HEK293 (cell line): Measurements from ENCODE around the gene SH2B3.

Experiments used
- CTCF ChIA-PET: fragments of 350-600 bp; formaldehyde crosslinking; extraction: SDS; loops from one replicate; lab custom pipeline; 2021; ENCODE audit warnings: antibody characterized with exemption; lab: Yijun Ruan, JAX
- POLR2A ChIA-PET: fragments of 300-600 bp; formaldehyde crosslinking; extraction: SDS; loops from one replicate; lab custom pipeline; 2020; ENCODE audit warnings: antibody characterized with exemption, inconsistent platforms; lab: Yijun Ruan, JAX
- H3K27ac ChIP-seq: fragments of 200-500 bp; sonication (Bioruptor generic); 2 replicates; pipeline ENCODE4 v1.5.1; 2014; ENCODE audit warnings: low read depth, low read length, control low read depth, inconsistent platforms; ENCODE audit errors: extremely low read depth
- H3K36me3 ChIP-seq, 2 experiments: fragments of 200-500 bp in 1 of 2; sonication (Bioruptor generic) in 1 of 2; 1 replicate in 1 of 2; 2 replicates in 1 of 2; pipeline ENCODE4 v1.5.1; 2014 to 2017; ENCODE audit warnings: inconsistent platforms in 2 of 2, low read length in 2 of 2; ENCODE audit not compliant: control insufficient read depth in 2 of 2, insufficient read depth in 1 of 2
- H3K4me1 ChIP-seq: fragments of 200-500 bp; sonication (Bioruptor generic); 2 replicates; pipeline ENCODE4 v1.5.1; 2014; ENCODE audit warnings: mild to moderate bottlenecking, low read length, inconsistent platforms; ENCODE audit not compliant: control insufficient read depth, insufficient read depth
- H3K4me3 ChIP-seq: 2 replicates; pipeline ENCODE4 v1.5.1; 2011; ENCODE audit warnings: low read depth, mild to moderate bottlenecking, control low read depth, low read length, moderate library complexity
- H3K9me3 ChIP-seq: fragments of 200-500 bp; sonication (Bioruptor generic); 2 replicates; pipeline ENCODE4 v1.5.1; 2014; ENCODE audit warnings: low read depth, low read length, inconsistent platforms; ENCODE audit not compliant: control insufficient read depth, insufficient read depth
- ATF2 ChIP-seq: fragments of 450-650 bp; formaldehyde crosslinking; IDR thresholded peaks from 2 replicates; pipeline ENCODE4 v1.5.1; 2016; ENCODE audit warnings: missing biosample characterization, missing genetic modification characterization, low read depth
- GLIS1 ChIP-seq: fragments of 450-650 bp; formaldehyde crosslinking; IDR thresholded peaks from 2 replicates; pipeline ENCODE4 v1.5.1; 2016; ENCODE audit warnings: missing biosample characterization, missing genetic modification characterization
- KLF16 ChIP-seq: fragments of 450-650 bp; formaldehyde crosslinking; IDR thresholded peaks from 2 replicates; pipeline ENCODE4 v1.5.1; 2017; ENCODE audit warnings: missing biosample characterization, missing genetic modification characterization
- KLF8 ChIP-seq: fragments of 450-650 bp; formaldehyde crosslinking; IDR thresholded peaks from 2 replicates; pipeline ENCODE4 v1.5.1; 2016; ENCODE audit warnings: missing biosample characterization, missing genetic modification characterization
- SCRT2 ChIP-seq: fragments of 450-650 bp; formaldehyde crosslinking; IDR thresholded peaks from 2 replicates; pipeline ENCODE4 v1.5.1; 2016; ENCODE audit warnings: missing biosample characterization, missing genetic modification characterization
- SP3 ChIP-seq: fragments of 450-650 bp; formaldehyde crosslinking; IDR thresholded peaks from 2 replicates; pipeline ENCODE4 v1.5.1; 2016; ENCODE audit warnings: missing biosample characterization, missing genetic modification characterization
- SP7 ChIP-seq: fragments of 450-650 bp; formaldehyde crosslinking; IDR thresholded peaks from 2 replicates; pipeline ENCODE4 v1.5.1; 2016; ENCODE audit warnings: missing biosample characterization, missing genetic modification characterization
- ZBTB10 ChIP-seq: fragments of 450-650 bp; formaldehyde crosslinking; IDR thresholded peaks from 2 replicates; pipeline ENCODE4 v1.5.1; 2016; ENCODE audit warnings: missing biosample characterization, missing genetic modification characterization
- ZBTB17 ChIP-seq: fragments of 450-650 bp; formaldehyde crosslinking; IDR thresholded peaks from 2 replicates; pipeline ENCODE4 v1.5.1; 2016; ENCODE audit warnings: missing biosample characterization, missing genetic modification characterization
- ZFP37 ChIP-seq: fragments of 450-650 bp; formaldehyde crosslinking; IDR thresholded peaks from 2 replicates; pipeline ENCODE4 v1.5.1; 2016; ENCODE audit warnings: missing biosample characterization, missing genetic modification characterization
- ZIC2 ChIP-seq: fragments of 450-650 bp; formaldehyde crosslinking; IDR thresholded peaks from 2 replicates; pipeline ENCODE4 v1.5.1; 2016; ENCODE audit warnings: missing biosample characterization, missing genetic modification characterization
- ZNF112 ChIP-seq: fragments of 450-650 bp; formaldehyde crosslinking; IDR thresholded peaks from 2 replicates; pipeline ENCODE4 v1.5.0; 2017; ENCODE audit warnings: missing biosample characterization, missing genetic modification characterization
- ZNF121 ChIP-seq: fragments of 450-650 bp; formaldehyde crosslinking; IDR thresholded peaks from 2 replicates; pipeline ENCODE4 v1.5.1; 2016; ENCODE audit warnings: missing biosample characterization, missing genetic modification characterization
- ZNF146 ChIP-seq: fragments of 450-650 bp; formaldehyde crosslinking; IDR thresholded peaks from 2 replicates; pipeline ENCODE4 v1.5.1; 2016; ENCODE audit warnings: missing biosample characterization, missing genetic modification characterization
- ZNF16 ChIP-seq: fragments of 450-650 bp; formaldehyde crosslinking; IDR thresholded peaks from 2 replicates; pipeline ENCODE4 v1.5.1; 2016; ENCODE audit warnings: low read depth, missing biosample characterization, missing genetic modification characterization
- ZNF362 ChIP-seq: fragments of 450-650 bp; formaldehyde crosslinking; IDR thresholded peaks from 2 replicates; pipeline ENCODE4 v1.5.1; 2016; ENCODE audit warnings: missing biosample characterization, missing genetic modification characterization
- ZNF398 ChIP-seq: fragments of 450-650 bp; formaldehyde crosslinking; IDR thresholded peaks from 2 replicates; pipeline ENCODE4 v1.5.1; 2017; ENCODE audit warnings: missing biosample characterization, missing genetic modification characterization
- ZNF404 ChIP-seq: fragments of 450-650 bp; formaldehyde crosslinking; IDR thresholded peaks from 2 replicates; pipeline ENCODE4 v1.5.1; 2017; ENCODE audit warnings: missing biosample characterization, missing genetic modification characterization
- ZNF561 ChIP-seq: fragments of 450-650 bp; IDR thresholded peaks from 2 replicates; pipeline ENCODE4 v1.5.1; 2018; ENCODE audit warnings: missing biosample characterization, missing genetic modification characterization, borderline replicate concordance
- ZNF670 ChIP-seq: fragments of 450-650 bp; formaldehyde crosslinking; IDR thresholded peaks from 2 replicates; pipeline ENCODE4 v1.5.1; 2016; ENCODE audit warnings: missing biosample characterization, missing genetic modification characterization, low read depth
- ZNF792 ChIP-seq: fragments of 450-650 bp; formaldehyde crosslinking; IDR thresholded peaks from 2 replicates; pipeline ENCODE4 v1.5.1; 2016; ENCODE audit warnings: missing biosample characterization, missing genetic modification characterization
- TF ChIP-seq, protein P1 (sequence below): fragments of 450-650 bp; formaldehyde crosslinking; conservative IDR thresholded peaks from 2 replicates; pipeline ENCODE4 v1.5.1; 2016; ENCODE audit warnings: low read depth, missing biosample characterization, missing genetic modification characterization
- TF ChIP-seq, protein P2 (sequence below): fragments of 450-650 bp; formaldehyde crosslinking; IDR thresholded peaks from 2 replicates; pipeline ENCODE4 v1.5.1; 2016; ENCODE audit warnings: missing biosample characterization, missing genetic modification characterization

Gene SH2B3

GRCh38 chr12:111410431-111411184, 4.9 kb downstream of the SH2B3 start (continued):
- TF ChIP-seq, protein P1, sequence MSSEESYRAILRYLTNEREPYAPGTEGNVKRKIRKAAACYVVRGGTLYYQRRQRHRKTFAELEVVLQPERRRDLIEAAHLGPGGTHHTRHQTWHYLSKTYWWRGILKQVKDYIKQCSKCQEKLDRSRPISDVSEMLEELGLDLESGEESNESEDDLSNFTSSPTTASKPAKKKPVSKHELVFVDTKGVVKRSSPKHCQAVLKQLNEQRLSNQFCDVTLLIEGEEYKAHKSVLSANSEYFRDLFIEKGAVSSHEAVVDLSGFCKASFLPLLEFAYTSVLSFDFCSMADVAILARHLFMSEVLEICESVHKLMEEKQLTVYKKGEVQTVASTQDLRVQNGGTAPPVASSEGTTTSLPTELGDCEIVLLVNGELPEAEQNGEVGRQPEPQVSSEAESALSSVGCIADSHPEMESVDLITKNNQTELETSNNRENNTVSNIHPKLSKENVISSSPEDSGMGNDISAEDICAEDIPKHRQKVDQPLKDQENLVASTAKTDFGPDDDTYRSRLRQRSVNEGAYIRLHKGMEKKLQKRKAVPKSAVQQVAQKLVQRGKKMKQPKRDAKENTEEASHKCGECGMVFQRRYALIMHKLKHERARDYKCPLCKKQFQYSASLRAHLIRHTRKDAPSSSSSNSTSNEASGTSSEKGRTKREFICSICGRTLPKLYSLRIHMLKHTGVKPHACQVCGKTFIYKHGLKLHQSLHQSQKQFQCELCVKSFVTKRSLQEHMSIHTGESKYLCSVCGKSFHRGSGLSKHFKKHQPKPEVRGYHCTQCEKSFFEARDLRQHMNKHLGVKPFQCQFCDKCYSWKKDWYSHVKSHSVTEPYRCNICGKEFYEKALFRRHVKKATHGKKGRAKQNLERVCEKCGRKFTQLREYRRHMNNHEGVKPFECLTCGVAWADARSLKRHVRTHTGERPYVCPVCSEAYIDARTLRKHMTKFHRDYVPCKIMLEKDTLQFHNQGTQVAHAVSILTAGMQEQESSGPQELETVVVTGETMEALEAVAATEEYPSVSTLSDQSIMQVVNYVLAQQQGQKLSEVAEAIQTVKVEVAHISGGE (tag by site-specific recombination) = no peak; the same call in 1 of the 2 replicates
- TF ChIP-seq ZNF792 (no peak), SP3 (tag by site-specific recombination) (no peak), ZNF561 (tag by site-specific recombination) (no peak)
- TF ChIP-seq, all 188 proteins: peak for 3

DNA sequence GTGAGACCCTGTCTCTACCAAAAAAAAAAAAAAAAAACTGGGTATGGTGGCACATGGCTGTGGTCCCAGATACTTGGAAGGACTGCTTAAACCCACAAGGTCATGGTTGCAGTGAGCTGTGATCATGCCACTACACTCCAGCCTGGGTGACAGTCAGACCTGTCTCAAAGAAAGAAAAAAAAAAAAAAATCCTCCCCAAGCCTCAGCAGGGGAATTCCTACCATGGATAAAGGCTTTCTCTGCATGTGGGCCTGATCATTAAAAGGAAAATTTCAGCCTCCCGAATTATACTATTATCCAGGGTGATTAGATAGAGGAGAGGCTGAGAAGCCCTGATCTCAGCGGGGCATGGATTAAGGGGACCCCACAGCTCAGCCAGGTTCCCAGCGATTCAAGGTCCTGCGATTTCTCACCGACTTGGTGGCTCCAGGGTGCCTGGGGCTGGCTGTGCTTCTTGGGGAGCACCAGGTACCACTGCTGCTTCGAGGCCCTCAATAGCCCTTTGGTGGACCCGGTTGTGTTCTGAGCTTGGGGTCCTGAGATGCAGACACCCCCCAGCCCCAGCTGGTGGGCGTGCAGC, 5.6 kb downstream of the SH2B3 start:
- Histone ChIP-seq H3K4me3 (no peak overlapping the region), H3K27ac (no peak overlapping the region), H3K9me3 (no peaks in the 10 kb centered on the region), H3K4me1 (0 out of 2 replicates have a peak, but pooled peaks cover 4% of the 10 kb centered on the region), H3K36me3 (no peaks in the 10 kb centered on the region)
- POLR2A ChIA-PET = interaction anchor here (0.5 to 0.6 kb wide), 3 partner anchors 8 to 97 kb away, joined by 3 to 4 read pairs (median 4); no protein-coding TSS in a partner anchor
- CTCF ChIA-PET = interaction anchor here (4.5 kb wide), 1 partner anchor 15 kb away, joined by 24 read pairs; no protein-coding TSS in a partner anchor
- TF ChIP-seq ZIC2 (tag by site-specific recombination) = peak; percentile 93
- TF ChIP-seq SP7 (tag by site-specific recombination) = no peak
- no peak for TF ChIP-seq ZNF398 (tag by site-specific recombination)
- TF ChIP-seq SCRT2 = no peak
- peak; percentile 93 for TF ChIP-seq GLIS1
- TF ChIP-seq ZNF670 (tag by site-specific recombination) = no peak
- peak; percentile 74; the same call in 1 of the 2 replicates for TF ChIP-seq ZNF362 (tag by site-specific recombination)
- TF ChIP-seq ZBTB17 = peak; percentile 35; the same call in 1 of the 2 replicates
- TF ChIP-seq KLF8 (tag by site-specific recombination) = no peak
- TF ChIP-seq ZNF404 (tag by site-specific recombination) = no peak
- TF ChIP-seq, protein P2, sequence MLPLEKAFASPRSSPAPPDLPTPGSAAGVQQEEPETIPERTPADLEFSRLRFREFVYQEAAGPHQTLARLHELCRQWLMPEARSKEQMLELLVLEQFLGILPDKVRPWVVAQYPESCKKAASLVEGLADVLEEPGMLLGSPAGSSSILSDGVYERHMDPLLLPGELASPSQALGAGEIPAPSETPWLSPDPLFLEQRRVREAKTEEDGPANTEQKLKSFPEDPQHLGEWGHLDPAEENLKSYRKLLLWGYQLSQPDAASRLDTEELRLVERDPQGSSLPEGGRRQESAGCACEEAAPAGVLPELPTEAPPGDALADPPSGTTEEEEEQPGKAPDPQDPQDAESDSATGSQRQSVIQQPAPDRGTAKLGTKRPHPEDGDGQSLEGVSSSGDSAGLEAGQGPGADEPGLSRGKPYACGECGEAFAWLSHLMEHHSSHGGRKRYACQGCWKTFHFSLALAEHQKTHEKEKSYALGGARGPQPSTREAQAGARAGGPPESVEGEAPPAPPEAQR (tag by site-specific recombination) = no peak
- no peak for TF ChIP-seq ATF2 (tag by site-specific recombination)
- TF ChIP-seq KLF16 = no peak
- no peak for TF ChIP-seq ZFP37 (tag by site-specific recombination)
- TF ChIP-seq ZNF146 (tag by site-specific recombination) = no peak
- no peak for TF ChIP-seq ZNF112 (tag by site-specific recombination)
- TF ChIP-seq ZNF121 = peak; percentile 0; the same call in 1 of the 2 replicates
- no peak for TF ChIP-seq ZNF16
- TF ChIP-seq ZBTB10 (tag by site-specific recombination) = no peak
